SK-N-SH (cell line): ENCODE results near the gene NRF1. TPM values are rescaled to one million over a fixed set of nuclear protein-coding genes. Genes with fewer than 3 reads are reported as not detected.

ENCODE experiments used
- CTCF ChIA-PET: fragments of 300-600, 350-600 bp; formaldehyde crosslinking; extraction: SDS; loops from one replicate; lab custom pipeline; 2021; lab: Yijun Ruan, JAX
- POLR2A ChIA-PET: fragments of 350-600 bp; sonication (Branson Sonifier 250); formaldehyde crosslinking; extraction: SDS; loops from one replicate; lab custom pipeline; 2020; ENCODE audit warnings: antibody characterized with exemption, inconsistent platforms; lab: Yijun Ruan, JAX
- DNase-seq: peaks from one replicate; pipeline ENCODE4 v3.0.0; 2012
- H2AFZ ChIP-seq: fragments of 200-600 bp; sonication (generic); 2 replicates; pipeline ENCODE4 v1.8.1; 2016; ENCODE audit warnings: antibody characterized with exemption, mild to moderate bottlenecking, low read depth
- H3F3A ChIP-seq: fragments of 200-600 bp; sonication (generic); replicated peaks from 2 replicates; pipeline ENCODE3; 2016; ENCODE audit warnings: antibody characterized with exemption, mild to moderate bottlenecking; ENCODE audit not compliant: insufficient read depth
- H3K27ac ChIP-seq, 2 experiments: fragments of 200-500 bp in 1 of 2; fragments of 200-600 bp in 1 of 2; sonication (Bioruptor generic) in 1 of 2; sonication (generic), shearing (Covaris generic) in 1 of 2; 2 replicates each; pipeline versions ENCODE4 v1.5.1 to v1.6.1; 2014 to 2016; ENCODE audit warnings: low read depth in 2 of 2, inconsistent platforms in 1 of 2, low read length in 1 of 2, mild to moderate bottlenecking in 1 of 2, mixed read lengths in 1 of 2
- H3K27me3 ChIP-seq: fragments of 200-600 bp; sonication (generic), shearing (Covaris generic); 2 replicates; pipeline ENCODE4 v1.6.1; 2016; ENCODE audit warnings: mixed run types; ENCODE audit not compliant: insufficient read depth
- H3K36me3 ChIP-seq, 2 experiments: fragments of 200-500 bp in 1 of 2; fragments of 200-600 bp in 1 of 2; sonication (Bioruptor generic) in 1 of 2; sonication (generic) in 1 of 2; replicated peaks in 1 of 2; 2 replicates each; pipeline versions ENCODE3 to v1.5.1; 2014 to 2016; ENCODE audit warnings: low read length in 1 of 2, mild to moderate bottlenecking in 1 of 2; ENCODE audit not compliant: insufficient read depth in 2 of 2, control insufficient read depth in 1 of 2
- H3K4me1 ChIP-seq, 2 experiments: fragments of 200-500 bp in 1 of 2; fragments of 200-600 bp in 1 of 2; sonication (Bioruptor generic) in 1 of 2; sonication (generic), shearing (Covaris generic) in 1 of 2; 2 replicates each; pipeline versions ENCODE4 v1.5.1 to v1.6.1; 2014 to 2016; ENCODE audit warnings: low read depth in 1 of 2, low read length in 1 of 2, mixed run types in 1 of 2; ENCODE audit not compliant: insufficient read depth in 2 of 2, control insufficient read depth in 1 of 2
- H3K4me2 ChIP-seq: fragments of 200-600 bp; sonication (generic), shearing (Covaris generic); 2 replicates; pipeline ENCODE4 v1.6.1; 2017; ENCODE audit warnings: mixed run types
- H3K4me3 ChIP-seq, 2 experiments: fragments of 200-500 bp in 1 of 2; fragments of 200-600 bp in 1 of 2; sonication (Bioruptor generic) in 1 of 2; sonication (generic), shearing (Covaris generic) in 1 of 2; 2 replicates each; pipeline versions ENCODE4 v1.5.1 to v1.8.1; 2014 to 2016; ENCODE audit warnings: low read depth in 2 of 2, inconsistent platforms in 1 of 2, low read length in 1 of 2, mild to moderate bottlenecking in 1 of 2, mixed read lengths in 1 of 2, moderate library complexity in 1 of 2
- H3K79me2 ChIP-seq: fragments of 200-600 bp; sonication (generic); 2 replicates; pipeline ENCODE4 v1.8.1; 2017; ENCODE audit warnings: mild to moderate bottlenecking; ENCODE audit not compliant: insufficient read depth
- H3K9ac ChIP-seq: fragments of 200-600 bp; sonication (generic); 2 replicates; pipeline ENCODE4 v1.6.1; 2017; ENCODE audit warnings: mixed run types
- H3K9me2 ChIP-seq: fragments of 200-600 bp; sonication (generic); 2 replicates; pipeline ENCODE4 v1.6.1; 2017; ENCODE audit warnings: mixed run types
- H3K9me3 ChIP-seq: fragments of 200-600 bp; sonication (generic); 2 replicates; pipeline ENCODE4 v1.6.1; 2017; ENCODE audit warnings: mixed run types, mild to moderate bottlenecking, moderate library complexity
- H4K20me1 ChIP-seq: fragments of 200-600 bp; sonication (generic); 2 replicates; pipeline ENCODE4 v1.6.1; 2017; ENCODE audit warnings: mild to moderate bottlenecking, mixed run types; ENCODE audit not compliant: insufficient read depth
- ELF1 ChIP-seq: IDR thresholded peaks from 2 replicates; pipeline ENCODE4 v1.4.0; 2012
- EP300 ChIP-seq, 2 experiments: IDR thresholded peaks; 2 replicates each; pipeline versions ENCODE4 v1.4.0 to v1.6.1; 2012; ENCODE audit warnings: borderline replicate concordance in 1 of 2, low read depth in 1 of 2, low read length in 1 of 2
- FOSL2 ChIP-seq: IDR thresholded peaks from 2 replicates; pipeline ENCODE4 v1.4.0; 2012; ENCODE audit warnings: low read depth, mild to moderate bottlenecking, moderate library complexity, borderline replicate concordance
- NFIC ChIP-seq: IDR thresholded peaks from 2 replicates; pipeline ENCODE4 v1.4.0; 2012; ENCODE audit warnings: borderline replicate concordance
- RAD21 ChIP-seq: IDR thresholded peaks from 2 replicates; pipeline ENCODE4 v1.6.1; 2012; ENCODE audit warnings: mild to moderate bottlenecking, low read length
- TCF12 ChIP-seq: IDR thresholded peaks from 2 replicates; pipeline ENCODE4 v1.4.0; 2012
- TEAD4 ChIP-seq: IDR thresholded peaks from 2 replicates; pipeline ENCODE4 v1.4.0; 2012; ENCODE audit warnings: mild to moderate bottlenecking, borderline replicate concordance; ENCODE audit not compliant: insufficient read depth
- WGBS: methylation state at CpG from one replicate; pipeline ENCODE4 v1.1.6; 2017; ENCODE audit warnings: low lambda C conversion rate; 5-methylcytosine and 5-hydroxymethylcytosine counted together
- polyA plus RNA-seq, 3 experiments: library from polyadenylated mRNA; depleted of rRNA; stranded (reverse); fragments of >200 nt; gene quantifications; 2 replicates each; pipeline ENCODE4 v1.2.3, GENCODE V29; 2012
- TF ChIP-seq, protein P1 (sequence below): IDR thresholded peaks from 2 replicates; pipeline ENCODE4 v1.6.1; 2012; ENCODE audit warnings: mild to moderate bottlenecking, low read depth, low read length, moderate library complexity
- TF ChIP-seq, protein P2 (sequence below): fragments of 150-350 bp; IDR thresholded peaks from 2 replicates; pipeline ENCODE4 v1.6.1; 2016; ENCODE audit warnings: mild to moderate bottlenecking, low read depth, low read length
- TF ChIP-seq, protein P3 (sequence below): IDR thresholded peaks from 2 replicates; pipeline ENCODE4 v1.4.0; 2012; ENCODE audit warnings: low read depth
- TF ChIP-seq, protein P4 (sequence below): IDR thresholded peaks from 2 replicates; pipeline ENCODE4 v1.4.0; 2012; ENCODE audit warnings: low read depth, borderline replicate concordance

Gene NRF1
- polyA plus RNA-seq, 1 of the 3 experiments (the other 2 are of a cell fraction) = 10.9 TPM

DNA sequence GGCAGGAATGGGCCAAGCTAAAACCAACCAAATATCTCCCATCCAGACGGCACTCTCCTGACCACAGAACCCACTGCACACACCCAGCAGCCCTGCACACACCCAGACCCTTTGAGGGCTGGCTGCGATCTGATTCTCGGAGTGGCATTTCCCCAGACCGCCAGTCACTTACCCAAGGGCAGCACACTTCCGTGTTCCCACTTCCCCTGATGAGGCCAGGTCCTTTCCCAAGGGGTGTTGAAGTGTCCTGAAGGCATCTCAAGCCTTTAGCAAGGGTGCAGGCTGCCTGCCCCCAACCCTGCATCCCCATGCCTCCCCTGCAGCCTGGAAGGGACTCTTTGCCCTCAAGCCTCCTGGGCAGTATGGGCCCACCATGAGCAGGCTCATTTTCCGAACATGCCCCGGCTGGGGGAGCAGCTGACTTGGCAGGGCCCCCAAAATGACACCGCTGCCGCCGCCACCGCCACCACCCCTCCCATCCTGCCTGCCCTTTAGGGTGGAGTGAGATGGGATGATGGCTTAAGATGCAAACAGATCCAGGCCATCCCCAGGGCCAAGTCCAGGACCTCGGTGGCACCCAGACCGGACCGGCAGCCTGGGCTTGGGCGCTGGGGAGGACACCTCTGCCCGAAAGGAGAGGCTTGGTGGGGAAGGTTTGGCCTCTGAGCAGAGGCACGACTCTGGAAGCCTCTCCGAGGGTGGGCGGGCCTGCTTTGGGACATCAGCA, 159.8 kb downstream of the NRF1 start:
- no peak for TF ChIP-seq ELF1
- no peak for TF ChIP-seq NFIC
- no peak for TF ChIP-seq TEAD4
- no peak for TF ChIP-seq TCF12
- TF ChIP-seq, protein P1, sequence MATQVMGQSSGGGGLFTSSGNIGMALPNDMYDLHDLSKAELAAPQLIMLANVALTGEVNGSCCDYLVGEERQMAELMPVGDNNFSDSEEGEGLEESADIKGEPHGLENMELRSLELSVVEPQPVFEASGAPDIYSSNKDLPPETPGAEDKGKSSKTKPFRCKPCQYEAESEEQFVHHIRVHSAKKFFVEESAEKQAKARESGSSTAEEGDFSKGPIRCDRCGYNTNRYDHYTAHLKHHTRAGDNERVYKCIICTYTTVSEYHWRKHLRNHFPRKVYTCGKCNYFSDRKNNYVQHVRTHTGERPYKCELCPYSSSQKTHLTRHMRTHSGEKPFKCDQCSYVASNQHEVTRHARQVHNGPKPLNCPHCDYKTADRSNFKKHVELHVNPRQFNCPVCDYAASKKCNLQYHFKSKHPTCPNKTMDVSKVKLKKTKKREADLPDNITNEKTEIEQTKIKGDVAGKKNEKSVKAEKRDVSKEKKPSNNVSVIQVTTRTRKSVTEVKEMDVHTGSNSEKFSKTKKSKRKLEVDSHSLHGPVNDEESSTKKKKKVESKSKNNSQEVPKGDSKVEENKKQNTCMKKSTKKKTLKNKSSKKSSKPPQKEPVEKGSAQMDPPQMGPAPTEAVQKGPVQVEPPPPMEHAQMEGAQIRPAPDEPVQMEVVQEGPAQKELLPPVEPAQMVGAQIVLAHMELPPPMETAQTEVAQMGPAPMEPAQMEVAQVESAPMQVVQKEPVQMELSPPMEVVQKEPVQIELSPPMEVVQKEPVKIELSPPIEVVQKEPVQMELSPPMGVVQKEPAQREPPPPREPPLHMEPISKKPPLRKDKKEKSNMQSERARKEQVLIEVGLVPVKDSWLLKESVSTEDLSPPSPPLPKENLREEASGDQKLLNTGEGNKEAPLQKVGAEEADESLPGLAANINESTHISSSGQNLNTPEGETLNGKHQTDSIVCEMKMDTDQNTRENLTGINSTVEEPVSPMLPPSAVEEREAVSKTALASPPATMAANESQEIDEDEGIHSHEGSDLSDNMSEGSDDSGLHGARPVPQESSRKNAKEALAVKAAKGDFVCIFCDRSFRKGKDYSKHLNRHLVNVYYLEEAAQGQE = no peak
- no peak for TF ChIP-seq RAD21
- TF ChIP-seq EP300 (IDR thresholded peaks at IDR 0.05; ENCODE audit: borderline replicate concordance in 1 of 2, low read depth in 1 of 2, low read length in 1 of 2) = no peak
- TF ChIP-seq, protein P2, sequence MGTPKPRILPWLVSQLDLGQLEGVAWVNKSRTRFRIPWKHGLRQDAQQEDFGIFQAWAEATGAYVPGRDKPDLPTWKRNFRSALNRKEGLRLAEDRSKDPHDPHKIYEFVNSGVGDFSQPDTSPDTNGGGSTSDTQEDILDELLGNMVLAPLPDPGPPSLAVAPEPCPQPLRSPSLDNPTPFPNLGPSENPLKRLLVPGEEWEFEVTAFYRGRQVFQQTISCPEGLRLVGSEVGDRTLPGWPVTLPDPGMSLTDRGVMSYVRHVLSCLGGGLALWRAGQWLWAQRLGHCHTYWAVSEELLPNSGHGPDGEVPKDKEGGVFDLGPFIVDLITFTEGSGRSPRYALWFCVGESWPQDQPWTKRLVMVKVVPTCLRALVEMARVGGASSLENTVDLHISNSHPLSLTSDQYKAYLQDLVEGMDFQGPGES = no peak
- TF ChIP-seq, protein P3, sequence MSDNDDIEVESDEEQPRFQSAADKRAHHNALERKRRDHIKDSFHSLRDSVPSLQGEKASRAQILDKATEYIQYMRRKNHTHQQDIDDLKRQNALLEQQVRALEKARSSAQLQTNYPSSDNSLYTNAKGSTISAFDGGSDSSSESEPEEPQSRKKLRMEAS = no peak
- no peak for TF ChIP-seq FOSL2
- TF ChIP-seq, protein P4, sequence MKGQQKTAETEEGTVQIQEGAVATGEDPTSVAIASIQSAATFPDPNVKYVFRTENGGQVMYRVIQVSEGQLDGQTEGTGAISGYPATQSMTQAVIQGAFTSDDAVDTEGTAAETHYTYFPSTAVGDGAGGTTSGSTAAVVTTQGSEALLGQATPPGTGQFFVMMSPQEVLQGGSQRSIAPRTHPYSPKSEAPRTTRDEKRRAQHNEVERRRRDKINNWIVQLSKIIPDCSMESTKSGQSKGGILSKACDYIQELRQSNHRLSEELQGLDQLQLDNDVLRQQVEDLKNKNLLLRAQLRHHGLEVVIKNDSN = no peak
- DNase-seq = peak; percentile 32
- Histone ChIP-seq H3K36me3 (no peaks in the 10 kb centered on the region), H3K79me2 (peaks cover 3% of the 10 kb centered on the region; the same call in 1 of the 2 replicates), H3K27ac (no peak overlapping the region), H3K9ac (no peak overlapping the region), H4K20me1 (peaks cover 10% of the 10 kb centered on the region; the same call in 1 of the 2 replicates), H3K4me1 (peaks cover 0 to 7% of the 10 kb centered on the region in 2 experiments; a peak in 1 of 4 replicates), H3K9me2 (no peaks in the 10 kb centered on the region), H3K4me2 (no peak overlapping the region), H2AFZ (no peak overlapping the region), H3K27me3 (no peaks in the 10 kb centered on the region), H3F3A (no peaks in the 10 kb centered on the region), H3K9me3 (no peaks in the 10 kb centered on the region), H3K4me3 (no peak overlapping the region)
- POLR2A ChIA-PET = no interaction called here
- CTCF ChIA-PET = interaction anchor here (0.6 kb wide), 1 partner anchor 291 kb away, joined by 3 read pairs; no protein-coding TSS in a partner anchor
- WGBS = 89% methylated on average over 13 of the region's 19 CpGs
